SH-SY5Y (cell line): ENCODE results near the gene SYT6.

Source experiments
- GATA2 ChIP-seq: IDR thresholded peaks from 2 replicates; pipeline ENCODE4 v1.6.1; 2011; ENCODE audit warnings: mild to moderate bottlenecking, low read depth, low read length
- GATA3 ChIP-seq: IDR thresholded peaks from 2 replicates; pipeline ENCODE4 v1.6.1; 2011; ENCODE audit warnings: low read depth, mild to moderate bottlenecking, low read length, moderate library complexity

DNA sequence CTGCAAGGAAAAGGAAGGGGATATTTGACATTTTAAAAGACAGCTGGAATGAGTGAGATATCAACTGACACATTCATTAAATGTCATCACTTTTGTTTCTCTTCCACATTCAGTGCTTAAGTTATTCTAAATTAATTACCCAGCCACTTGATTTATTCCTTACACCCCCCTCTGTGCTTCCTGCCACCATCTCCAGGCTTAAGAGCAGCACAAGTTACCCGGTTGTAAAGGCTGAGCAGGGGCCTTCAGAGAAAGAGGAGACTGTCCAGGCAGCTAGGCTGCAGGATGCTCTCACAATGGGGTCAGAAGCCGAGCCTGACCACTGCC is 71.4 kb downstream of the SYT6 start:
- TF ChIP-seq GATA3, result no peak
- no peak for TF ChIP-seq GATA2
